Suppressor macrophage treated with lipopolysaccharide for 4 hours (primary cell): ENCODE data around the gene ADAM19.

Experiments used
- DNase-seq: peaks from one replicate; pipeline ENCODE4 v3.0.0-alpha.2; 2020

Gene ADAM19

DNA sequence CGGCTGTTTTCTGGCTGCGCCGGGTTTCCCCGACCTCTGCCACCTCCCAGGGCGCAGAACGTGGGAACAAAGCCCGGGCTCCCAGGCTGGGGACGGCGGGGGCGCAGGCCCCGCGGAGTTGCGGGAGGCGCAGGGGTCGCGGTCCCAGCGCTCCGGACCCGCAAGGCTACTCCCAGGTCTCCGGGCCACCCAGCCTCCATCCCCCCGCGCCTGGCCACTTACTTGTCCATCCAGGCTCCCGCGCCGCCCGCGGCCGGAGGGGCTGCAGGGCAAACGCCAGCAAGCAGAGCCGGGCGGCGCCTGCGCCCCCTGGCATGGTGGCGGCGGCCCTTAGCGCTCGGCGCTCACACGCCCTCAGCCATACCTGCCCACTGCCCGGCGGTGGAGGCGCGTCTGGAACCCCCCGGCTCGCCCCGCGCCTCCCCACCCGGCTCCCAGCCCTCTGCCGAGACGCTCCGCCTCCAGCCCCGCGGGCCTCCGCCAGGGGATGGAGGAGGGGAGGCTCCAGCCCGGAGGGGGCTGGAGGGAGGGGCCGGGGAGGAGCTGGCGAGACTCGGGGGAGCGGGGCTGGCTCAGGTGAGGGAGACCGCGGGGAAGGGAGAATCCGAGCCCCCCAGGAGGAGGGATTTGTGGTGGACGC, at the start of gene ADAM19:
ADAM19 (minus strand) TSS at position 395 of the 640 bp plus-strand sequence; CDS start at position 316, 79 bp downstream.
- no peak for DNase-seq

- no peak for DNase-seq
Measured at GRCh38 chr5:157624144-157624543, 48.6 kb upstream of the ADAM19 start.

- no peak for DNase-seq
Measured at GRCh38 chr5:157620776-157621175, 45.2 kb upstream of the ADAM19 start.

GRCh38 chr5:157618191-157618765, 42.7 kb upstream of the ADAM19 start:
- no peak for DNase-seq

- no peak for DNase-seq
Measured at GRCh38 chr5:157616785-157617184, 41.2 kb upstream of the ADAM19 start.

GRCh38 chr5:157613385-157614245, 38.0 kb upstream of the ADAM19 start:
- peak; percentile 60 for DNase-seq

DNA sequence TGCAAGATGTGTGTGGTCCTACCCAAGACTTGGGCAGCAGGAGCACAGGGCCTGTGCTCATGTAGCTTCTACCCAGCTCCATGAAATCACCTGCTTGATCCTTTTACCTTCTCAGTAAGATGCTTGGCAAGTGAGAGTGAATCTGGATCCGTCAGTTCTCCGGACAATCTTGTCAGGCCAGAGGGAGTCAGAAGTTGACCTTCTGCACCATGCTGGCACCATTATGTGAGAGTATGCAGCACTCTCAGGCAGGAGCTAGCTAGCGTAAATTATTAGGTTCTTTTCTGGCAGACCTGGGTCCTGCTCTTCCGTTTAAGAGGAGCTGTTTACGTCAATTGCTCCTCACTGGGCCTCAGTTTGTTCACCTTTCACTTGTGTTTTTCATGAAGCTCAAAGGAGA, 37.0 kb upstream of the ADAM19 start:
- DNase-seq: no peak

DNA sequence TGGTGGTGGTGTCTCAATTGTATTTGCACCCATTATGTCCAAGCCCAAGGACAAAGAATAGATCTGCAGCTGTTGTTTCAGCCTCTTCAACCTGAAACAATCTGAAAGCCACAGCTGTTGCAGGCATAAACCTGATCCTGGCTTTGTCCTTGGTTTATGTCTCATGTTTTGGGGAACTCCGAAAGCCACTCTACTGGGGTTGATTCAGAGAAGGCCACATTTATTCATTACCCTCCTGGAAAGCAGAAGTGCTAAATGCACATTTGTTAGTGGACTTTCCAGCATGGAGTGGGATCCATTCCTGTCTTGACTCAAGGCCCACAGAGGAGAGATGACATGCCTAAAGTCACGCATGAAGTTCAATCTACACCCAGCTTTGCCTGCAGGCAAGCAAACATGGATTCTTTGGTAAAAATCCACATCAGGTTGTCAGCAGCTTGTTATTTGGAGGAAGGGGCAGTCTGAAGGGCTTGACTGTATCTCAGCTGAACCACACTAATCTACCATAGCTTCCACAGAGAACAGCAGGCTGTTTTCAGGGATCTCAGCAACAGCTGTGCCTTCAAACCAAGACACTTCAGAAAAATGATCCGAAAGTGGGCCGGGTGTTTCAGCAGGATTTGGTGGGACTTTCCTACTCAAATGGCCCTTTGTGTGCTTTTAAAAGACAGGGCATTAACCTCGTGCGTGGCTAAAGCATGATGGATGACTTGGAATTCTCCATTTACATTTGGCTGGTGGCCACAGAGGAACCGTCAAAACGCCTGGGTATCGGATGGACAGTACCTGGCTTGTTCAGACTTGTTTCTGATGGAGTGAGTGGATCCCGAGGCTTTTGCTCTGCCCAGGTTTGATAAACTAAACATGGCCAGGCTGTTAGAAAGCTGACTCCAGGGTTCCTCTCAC, 36.2 kb upstream of the ADAM19 start:
- peak; percentile 92 for DNase-seq

DNA sequence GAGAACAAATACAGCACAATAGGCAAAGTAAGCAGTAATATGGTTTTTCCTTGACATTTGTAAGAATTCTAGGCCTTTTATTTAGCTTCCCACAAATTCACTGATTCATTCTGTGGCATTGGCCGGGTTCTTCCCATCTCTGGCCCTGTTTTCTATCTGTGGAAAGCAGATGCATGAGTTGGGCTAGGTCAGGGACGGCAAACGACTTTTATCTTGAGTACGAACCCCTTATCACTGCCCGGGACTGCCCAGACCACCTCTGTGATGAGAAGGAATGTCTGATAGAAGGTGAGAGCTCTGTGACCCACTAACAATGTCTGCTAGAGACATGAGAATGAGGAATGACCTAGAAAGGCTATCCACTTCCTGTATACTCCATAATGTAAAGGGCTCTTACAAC, 35.4 kb upstream of the ADAM19 start:
- DNase-seq: no peak

DNA sequence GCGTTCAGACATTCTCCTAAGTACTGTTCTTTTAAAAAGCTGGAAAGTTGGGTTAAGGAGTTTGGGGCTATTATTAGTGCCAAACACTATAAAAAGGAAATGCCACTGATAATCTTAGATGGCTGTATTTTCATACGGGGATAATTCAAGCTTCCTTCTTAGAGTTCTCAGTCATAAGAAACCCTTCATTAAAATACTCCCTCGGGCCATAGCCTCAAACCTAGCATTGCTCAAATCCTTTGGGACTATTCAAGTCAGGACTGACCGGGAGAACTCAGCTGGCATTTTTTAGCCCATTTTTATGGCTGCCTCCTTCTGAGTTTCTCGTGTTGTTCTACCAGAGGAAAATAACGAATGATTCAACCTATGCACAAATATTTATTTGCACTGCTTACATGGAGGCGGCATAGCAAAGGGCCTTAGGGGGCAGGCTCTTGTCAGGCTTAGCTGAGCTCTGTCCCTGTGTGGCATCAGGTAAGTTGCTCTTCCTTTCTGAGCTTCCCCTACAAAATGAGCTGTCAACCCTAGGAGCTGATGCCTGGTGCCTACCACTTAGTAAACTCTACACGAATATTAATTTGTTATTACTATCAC, 33.5 kb upstream of the ADAM19 start:
- DNase-seq: no peak

DNA sequence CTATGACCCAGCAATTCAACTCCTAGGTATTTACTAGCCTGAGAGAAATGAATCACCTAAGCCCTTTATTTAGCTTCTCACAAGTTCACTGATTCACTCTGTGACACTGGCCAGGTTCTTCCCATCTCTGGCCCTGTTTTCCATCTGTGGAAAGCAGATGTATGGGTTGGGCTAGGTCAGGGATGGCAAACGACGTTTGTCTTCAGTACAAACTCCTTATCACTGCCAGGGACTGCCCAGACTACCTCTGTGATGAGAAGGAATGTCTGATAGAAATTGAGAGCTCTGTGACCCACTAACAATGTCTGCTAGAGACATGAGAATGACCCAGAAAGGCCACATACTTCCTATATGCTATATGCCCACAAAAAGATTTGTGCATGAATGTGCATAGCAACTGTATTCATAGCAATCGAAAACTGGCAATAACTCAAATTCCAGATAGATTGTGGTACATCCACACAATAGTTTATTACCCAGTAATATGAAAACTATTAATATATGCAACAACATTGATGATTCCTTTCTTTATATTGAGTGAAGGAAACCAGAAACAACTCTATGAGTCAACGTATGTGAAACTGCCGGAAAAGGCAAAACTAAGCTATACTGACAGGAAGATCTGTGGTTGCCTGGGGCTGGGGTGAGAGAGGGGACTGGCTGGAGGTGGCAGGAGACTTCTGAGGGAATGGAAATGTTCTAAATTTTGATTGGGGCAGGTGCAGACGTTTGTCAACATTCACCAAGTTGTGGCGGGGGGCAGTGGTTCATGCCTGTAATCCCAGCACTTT, 32.0 kb upstream of the ADAM19 start:
- peak; percentile 57 for DNase-seq

DNA sequence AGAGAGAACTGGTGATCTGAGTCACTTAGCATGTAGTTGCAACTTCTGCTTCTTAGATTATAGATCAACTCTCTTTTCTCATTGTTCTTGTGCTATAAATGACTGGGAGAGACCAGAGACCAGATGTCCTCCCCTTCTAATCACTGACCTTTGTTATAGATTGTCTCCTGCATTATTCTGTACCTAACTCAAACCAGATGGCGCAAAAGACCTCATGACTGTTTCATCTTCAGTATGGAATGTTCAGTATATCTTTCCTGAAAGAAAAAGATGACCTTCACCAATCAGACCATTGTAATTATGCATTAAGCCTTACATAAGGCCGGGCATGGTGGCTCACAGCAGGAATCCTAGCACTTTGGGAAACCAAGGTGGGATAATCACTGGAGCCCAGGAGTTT, 30.5 kb upstream of the ADAM19 start:
- DNase-seq: no peak

DNA sequence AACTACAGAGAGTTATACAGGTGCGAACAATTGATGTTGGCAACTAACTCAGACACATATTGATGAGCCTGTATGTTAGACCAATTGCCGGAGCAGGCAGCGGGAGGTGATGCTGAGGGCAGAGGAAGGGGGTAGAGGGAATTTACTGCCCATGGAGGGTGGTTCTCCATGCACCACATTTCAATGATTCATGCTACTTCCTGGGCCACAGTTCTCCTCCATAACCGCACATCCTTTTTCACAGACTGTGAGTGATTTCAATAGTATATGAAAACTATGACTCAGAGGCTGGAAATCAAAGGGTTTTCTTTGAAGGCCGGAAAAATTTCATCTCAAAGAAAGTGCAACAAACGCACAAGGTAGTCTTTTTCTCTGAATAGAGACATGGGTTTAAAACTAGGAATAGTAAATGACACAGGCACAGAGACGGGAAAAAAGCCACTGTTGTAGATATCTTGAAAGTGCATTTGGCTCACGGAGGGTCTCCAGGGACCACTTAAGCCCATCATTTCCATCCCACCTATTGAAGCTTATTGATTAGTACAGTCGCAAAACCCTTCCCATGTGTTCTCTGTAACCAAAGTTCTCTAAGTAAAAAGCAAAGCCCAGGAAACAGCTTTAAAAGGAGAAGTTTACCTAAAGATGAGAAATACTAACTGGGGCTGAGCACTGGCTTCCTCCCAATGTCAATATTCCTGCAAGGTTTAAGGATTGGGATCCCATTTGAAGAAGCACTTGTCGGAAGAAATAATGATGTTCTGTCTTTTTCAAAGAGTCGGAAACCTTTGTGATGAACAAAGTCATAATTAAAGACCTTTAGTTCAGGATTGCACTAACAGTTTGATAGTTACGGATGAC, 28.0 kb upstream of the ADAM19 start:
- DNase-seq: peak; percentile 92

GRCh38 chr5:157602505-157602904, 26.9 kb upstream of the ADAM19 start:
- DNase-seq: no peak

- no peak for DNase-seq
Measured at GRCh38 chr5:157600252-157600651, 24.7 kb upstream of the ADAM19 start.

DNA sequence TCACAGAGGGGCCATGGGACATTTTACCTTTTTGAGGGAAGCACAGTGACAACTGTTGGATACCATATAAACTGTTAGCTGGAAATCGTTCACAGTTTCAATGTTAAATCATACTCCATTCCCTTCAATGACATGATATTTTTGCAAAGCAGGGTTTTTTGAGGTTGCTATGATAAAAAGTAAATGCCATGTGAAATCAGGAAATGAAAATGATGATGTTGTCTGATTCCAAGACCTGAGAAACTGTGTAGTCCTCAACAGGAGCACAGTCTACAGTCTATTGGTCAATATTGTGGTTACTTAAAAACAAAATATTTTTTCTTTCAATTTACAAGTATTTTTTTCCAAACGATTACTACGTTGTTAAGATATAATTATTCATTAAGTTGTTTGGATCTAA, 24.0 kb upstream of the ADAM19 start:
- DNase-seq: peak; percentile 82

- peak; percentile 46 for DNase-seq
Measured at GRCh38 chr5:157598350-157598936, 22.9 kb upstream of the ADAM19 start.

- no peak for DNase-seq
Measured at GRCh38 chr5:157597277-157597676, 21.7 kb upstream of the ADAM19 start.

DNA sequence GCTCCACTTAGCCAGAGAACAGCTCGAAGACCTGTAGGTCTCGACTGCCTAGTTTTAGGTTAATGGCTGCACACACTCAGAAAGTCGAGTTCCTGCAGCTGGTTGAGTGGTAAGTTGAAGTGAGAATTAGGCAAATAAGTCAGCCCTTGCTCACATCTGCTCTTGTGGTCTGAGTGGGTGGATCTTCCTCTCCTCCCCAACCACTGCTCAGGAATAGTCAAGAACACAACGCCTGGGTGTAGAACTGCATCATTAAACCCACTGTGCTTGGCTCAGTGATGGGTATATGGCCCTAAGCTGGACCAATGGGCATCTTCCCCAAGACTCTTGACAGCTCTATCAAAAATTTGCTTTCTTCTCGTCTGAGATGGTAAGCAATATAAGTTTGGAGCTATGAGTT, 20.9 kb upstream of the ADAM19 start:
- DNase-seq: peak; percentile 85
